ENCODE data around the gene TM9SF3.
"Not testable (repeated sequence)": the region's sequence is repeated elsewhere in the genome, so short reads cannot be mapped to it uniquely, and the experiment has no call there.

TM9SF3 gene

DNA sequence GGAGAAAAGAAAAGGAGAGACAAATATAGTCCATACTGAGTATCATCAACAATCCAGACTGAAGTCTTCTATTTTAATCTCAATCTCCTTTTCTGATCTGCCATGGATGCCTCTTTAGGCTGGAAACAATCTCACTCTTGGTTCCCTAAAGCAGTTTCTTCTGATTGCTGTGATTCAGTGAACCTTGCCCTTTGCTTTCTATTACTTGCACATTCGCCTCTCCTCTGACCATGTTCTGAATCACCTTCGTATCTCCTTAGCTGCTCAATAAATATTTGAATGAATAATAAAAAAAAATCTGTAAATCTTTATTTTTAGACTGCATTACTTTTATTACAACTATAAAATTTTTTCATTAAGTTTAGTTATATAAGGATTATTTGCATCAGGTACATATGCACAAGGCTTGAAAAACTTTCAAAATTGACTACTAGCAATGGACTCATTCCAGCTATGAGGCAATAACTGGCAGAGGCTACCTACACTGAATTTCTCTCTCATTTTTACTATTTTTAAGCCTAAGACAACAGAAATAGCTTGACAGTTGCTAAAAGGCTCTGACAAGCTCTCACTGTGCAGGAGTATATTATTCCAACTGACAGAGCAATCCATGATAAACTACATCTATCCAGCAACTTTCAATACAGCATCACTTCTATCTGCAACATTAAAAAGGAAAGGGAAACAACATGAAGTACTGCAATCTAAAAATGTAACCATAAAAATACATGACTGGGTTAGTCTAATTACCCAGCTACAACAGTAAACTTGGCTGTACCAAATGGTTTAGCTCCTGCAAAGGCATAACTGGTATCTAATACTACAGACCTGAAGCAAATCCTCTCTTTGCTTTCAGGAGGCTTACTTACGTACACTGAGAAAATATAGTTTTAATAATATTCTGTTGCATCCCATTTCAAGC lies 25.6 kb downstream of the TM9SF3 start:
- no peak for DNase-seq

DNA sequence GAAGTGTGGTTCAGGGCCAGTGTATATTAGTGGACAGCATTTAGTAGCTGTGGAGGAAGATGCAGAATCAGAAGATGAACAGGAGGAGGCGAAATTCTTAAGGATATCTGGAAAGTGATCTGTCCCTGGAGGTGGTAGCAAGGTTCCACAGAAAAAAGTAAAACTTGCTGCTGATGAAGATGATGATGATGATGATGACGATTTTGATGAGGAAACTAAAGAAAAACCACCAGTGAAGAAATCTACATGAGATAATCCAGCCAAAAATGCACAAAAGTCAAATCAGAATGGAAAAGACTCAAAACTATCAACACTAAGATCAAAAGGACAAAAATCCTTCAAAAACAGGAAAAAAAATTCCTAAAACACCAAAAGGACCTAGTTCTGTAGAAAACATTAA lies 26.3 kb downstream of the TM9SF3 start:
- DNase-seq: no peak

DNA sequence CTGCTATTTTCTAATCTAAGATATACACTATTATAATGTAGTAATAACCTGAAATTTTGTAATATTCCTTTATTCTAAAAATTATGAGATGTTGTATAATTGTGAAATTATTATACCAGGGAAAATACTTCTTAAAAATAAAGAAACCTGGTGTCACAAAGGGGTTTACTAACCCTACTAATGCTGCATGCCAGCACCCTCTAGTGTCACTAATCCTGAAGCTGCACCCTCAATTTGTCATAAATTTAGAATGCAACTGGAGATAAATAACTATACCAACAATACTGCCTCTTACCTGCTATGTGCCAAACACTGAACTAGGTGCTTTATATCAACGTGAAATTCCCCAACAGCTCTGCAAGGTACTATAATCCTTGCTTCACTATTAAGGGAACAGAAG lies 30.8 kb downstream of the TM9SF3 start:
- peak in 1 of 2 experiments; percentile 4 for DNase-seq

DNA sequence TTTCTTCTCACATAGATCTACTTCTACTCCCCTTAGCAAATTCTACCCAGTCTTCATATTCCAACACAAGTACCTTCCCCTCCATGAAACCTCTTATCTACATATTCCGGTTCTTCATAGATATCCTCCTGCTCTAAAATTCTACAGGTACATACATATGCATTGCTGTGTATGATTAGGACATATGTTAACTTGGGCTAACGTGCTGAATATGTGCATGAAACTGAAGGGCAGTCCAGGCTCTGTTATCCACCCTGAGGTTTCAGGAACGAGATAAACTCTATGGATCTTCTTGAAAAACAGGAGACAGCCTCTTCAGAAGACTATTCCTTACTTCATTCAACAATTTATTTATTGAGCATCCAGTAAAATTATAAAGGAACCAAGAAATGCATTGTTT lies 31.5 kb downstream of the TM9SF3 start:
- DNase-seq: no peak

DNA sequence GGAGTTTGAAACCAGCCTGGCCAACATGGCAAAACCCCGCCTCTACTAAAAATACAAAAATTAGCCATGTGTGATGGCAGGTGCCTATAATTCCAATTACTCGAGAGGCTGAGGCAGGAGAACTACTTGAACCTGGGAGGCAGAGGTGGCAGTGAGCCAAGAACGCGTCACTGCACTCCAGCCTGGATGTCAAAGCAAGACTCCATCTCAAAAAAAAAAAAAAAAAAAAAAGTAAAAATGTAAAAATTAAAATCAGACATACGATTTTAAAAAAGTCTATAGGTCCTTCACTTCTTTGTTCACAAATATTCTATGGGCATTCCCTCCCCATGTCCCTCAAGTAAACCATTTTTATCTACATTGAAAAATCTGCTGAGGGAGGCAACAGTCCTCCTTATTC lies 38.2 kb downstream of the TM9SF3 start:
- DNase-seq: no peak

DNA sequence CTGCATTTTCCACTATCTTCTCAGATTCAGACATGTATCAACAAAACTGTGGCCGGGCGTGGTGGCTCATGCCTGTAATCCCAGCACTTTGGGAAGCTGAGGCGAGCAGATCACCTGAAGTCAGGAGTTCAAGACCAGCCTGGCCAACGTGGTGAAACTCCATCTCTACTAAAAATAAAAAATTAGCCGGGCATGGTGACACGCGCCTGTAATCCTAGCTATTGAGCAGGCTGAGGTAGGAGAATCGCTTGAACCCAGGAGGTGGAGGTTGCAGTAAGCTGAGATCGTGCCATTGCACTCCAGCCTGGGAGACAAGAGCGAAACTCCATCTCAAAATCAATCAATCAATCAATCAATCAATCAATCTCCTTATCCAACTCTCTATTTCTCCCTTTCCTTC lies 41.3 kb downstream of the TM9SF3 start:
- not testable (repeated sequence) for DNase-seq

DNA sequence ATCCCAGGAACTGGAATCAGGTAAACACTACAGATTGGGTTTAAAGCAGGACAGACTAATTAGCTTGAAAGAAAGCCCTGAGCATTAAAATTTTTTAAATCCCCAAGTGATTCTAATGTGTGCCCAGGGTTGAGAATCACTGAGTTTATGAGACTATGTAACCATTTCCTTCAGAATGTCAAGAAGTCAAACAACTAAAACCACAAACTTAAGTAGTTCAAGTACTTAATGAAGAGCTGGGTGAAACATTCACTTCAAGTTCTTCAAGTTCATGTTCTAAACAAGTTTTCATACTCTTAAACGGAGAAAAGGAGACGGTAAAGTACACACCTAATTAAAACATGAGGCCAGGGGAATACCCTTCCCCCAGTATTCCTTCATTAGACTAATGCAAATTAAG lies 44.9 kb downstream of the TM9SF3 start:
- no peak for DNase-seq

DNA sequence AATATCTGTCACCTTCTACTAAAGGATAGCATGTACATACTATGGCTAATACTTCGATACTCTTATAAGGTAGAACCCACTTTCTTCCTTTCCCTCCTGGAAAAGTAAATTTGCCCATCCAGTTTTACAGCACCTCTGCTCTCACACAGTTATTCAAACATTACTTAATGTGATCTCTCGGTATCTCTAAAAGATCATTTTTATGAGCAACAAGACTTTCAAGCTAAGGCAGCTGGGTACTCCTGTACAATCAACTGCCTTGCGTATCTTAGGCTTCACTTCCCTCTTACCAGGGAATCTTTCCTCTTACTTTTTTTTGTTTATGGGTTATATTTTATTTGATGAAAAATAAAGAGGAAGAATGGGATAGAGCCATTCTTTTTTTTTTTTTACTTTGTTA lies 46.6 kb downstream of the TM9SF3 start:
- no peak for DNase-seq

DNA sequence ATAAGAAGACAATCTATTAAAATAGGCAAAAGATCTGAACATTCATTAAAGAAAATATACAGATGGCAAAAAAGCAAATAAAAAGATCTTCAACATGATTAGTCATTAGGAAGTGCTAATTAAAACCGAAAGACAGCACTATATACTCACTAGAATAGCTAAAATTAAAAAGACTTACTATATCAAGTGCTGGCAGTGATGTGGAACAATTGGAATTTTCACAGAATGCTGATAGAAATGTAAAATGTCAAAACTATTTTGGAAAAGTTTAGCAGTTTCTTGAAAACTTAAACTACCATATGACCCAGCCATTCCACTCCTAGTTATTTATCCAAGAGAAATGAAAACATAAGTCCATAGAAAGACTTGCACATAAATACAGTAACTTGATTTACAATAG lies 48.1 kb downstream of the TM9SF3 start:
- no peak for DNase-seq

DNA sequence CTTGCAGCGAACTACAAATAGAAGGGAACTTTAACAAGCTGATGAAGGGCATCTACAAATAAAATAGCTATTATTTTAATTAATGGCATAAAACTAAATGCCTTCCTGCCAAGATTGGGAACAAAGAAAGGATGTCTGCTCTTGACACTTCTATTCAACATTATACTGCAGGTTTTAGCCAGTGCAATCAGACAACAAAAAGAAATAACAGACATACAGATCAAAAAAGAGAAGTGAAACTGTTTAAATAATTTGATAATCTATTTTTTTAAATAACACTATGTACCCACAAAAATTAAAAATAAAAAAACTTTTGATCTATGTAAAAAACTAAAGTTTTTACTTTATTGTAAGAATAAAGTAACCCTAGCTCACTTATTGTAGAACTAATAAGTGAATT lies 50.7 kb downstream of the TM9SF3 start:
- DNase-seq: no peak

DNA sequence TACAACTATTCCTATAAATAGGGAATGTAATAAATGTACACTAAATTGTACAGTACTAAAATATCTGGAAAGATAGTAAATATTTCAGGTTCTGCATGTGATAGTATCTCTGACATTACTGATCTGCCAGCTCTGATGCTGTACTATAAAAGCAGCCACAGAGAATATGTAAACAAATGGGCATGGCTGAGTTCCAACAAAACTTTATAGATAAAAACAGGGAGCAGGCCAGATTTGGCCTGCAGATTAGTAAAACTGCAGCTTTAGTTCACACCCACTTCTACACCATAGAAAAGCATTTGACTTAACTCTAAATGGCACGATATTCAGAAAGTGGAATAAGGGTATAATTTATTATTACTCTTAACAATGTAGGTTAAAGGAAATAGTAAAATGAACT lies 54.3 kb downstream of the TM9SF3 start:
- DNase-seq: no peak

DNA sequence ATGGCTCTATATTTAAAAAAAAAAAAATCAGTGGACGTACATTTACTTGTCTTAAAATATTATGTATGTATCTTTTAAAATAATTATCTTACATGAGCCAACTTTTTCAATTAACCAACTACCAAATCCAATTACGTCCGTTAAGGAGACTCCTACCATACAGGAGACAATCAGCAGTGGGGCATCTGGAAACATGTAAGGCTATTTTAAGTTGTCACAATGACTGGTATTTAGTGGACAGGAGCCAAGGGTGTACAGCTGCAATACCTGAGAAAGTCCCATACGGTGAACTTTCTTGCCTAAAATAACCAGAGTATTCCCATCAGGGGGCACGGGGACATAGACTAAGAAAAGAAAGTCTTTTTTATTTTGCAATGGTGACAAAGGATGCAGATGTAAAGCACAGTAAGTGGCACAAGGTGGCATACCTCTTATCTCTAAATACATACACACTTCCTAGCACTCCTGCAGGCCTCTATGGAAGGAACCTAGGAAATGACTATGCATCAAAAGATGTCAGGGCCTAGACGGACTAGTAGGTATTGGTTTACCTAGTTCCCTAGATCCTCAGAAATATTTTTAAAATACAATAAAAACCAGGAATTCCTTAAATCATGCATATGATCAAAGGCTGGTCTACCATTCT lies 57.1 kb downstream of the TM9SF3 start:
- DNase-seq: no peak

DNA sequence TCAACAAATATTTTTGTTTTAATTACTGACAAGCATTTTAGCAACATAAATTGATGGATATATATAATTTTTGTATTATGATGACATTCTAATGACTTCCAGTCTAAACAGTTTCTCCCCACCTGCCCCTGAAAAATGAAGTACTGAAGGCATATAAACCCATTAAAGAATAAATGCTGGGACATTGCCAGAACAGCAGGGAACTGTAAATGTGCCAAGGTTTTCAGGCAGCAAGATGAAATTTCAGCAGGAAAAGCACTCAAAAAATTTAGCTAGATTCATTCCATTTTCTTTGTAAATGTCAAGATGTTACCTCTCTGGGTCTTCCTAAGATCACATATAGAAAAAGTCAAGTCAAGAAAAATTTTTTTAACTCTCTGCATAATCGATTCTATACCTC lies 62.1 kb downstream of the TM9SF3 start:
- no peak for DNase-seq

DNA sequence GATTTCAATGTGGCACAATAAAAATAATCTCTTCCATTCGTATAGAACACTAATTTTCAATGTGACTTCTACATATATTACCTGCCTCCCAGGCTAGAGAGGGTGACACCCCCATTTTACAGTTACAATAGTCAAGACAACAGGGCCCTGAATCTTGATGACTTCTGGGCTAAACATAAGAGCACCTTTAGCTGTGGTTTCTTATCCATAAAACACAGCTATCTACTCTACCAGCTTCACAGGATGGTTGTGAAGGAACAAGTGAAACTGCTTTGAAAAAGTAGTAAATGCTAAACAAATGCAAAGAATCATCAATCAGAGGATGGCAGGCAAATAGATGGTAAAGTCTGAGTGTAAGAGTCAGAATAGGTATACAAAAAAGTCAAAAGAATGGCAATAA lies 69.5 kb downstream of the TM9SF3 start:
- DNase-seq: no peak

DNA sequence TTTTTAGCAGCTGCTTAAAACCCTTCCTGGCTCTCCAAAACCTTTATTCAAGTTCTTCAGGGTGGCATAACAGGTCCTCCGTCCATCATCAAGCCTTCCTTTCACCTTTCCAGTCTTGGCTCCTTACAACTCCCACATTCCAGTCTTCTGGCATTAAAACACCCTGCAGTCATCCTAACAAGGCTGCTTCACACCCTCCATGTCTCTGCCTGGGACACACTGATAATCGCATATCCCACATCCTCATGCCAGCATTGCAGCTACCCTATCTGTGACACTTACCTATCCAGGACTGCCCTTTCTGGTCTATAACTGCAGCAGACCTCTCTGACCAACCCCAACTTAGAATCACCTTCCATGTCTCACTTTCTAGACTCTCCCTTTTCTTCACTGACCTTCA lies 70.5 kb downstream of the TM9SF3 start:
- DNase-seq: no peak

DNA sequence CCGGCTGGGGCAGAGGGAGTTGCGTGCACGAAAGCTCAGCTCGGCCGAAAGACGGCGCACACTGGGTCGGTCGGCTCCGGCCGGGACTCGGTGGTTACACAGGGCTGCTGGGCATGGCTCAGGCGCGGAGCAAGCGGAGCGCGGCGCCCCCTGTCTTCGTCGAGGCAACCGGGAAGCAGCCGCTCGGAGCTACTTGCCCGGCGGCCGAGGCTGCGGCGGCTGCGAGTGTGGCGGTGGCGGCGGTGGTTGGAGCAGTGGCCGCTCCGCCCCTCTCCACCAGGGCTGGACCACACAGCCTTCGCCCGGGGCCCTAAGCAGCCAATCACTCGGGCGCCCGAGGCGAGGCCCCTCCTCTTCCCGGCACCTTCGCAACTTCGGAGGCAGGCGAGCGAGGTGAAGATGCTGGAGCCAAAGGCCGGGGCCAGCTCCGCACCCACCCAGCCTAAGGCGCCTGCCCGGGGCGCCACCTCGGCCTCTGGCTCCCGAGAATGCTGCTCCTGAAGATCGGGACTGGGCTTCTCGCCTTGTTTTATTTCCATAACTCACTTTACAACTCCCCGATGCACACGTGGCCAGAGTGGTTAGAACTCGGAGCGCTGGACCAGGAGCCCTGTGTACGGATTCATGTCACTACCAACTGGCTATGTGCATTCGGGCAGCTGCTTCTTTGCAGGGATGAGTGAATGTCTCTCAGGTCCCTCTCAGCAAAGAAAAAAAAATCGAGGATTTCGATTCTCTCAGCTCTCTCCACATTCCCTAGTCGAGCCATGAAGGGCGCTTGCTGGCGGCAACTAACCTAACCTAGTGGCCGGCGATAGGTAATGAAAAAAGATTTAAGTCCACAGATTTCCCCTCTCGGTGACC lies 72.9 kb downstream of the TM9SF3 start, which contains the start of gene TLL2:
Gene TLL2 (minus strand): TSS at position 229 of the 864 bp plus-strand sequence. CDS start 241 bp downstream, outside the sequence.
- peak; percentile 43 to 73 for DNase-seq

DNA sequence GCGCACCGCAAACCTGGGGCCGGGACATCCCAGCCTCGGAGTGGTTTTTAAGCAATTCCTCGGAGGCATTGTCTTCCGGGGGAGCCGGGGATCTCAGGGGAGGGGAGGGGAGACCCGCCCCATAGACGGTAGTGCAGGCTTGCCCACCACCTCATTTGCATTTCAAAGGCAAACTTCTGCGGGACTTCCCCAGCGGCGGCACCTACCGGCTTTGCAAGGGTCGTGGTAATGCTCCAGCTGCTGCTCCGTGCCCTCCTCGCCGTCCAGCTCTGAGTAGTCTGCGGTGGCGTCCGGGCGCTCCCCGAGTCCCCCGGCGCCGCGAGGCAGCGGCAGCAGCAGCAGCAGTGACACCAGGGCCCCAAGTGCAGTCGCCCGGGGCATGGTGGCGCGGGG lies 73.5 kb downstream of the TM9SF3 start:
- no peak for DNase-seq

DNA sequence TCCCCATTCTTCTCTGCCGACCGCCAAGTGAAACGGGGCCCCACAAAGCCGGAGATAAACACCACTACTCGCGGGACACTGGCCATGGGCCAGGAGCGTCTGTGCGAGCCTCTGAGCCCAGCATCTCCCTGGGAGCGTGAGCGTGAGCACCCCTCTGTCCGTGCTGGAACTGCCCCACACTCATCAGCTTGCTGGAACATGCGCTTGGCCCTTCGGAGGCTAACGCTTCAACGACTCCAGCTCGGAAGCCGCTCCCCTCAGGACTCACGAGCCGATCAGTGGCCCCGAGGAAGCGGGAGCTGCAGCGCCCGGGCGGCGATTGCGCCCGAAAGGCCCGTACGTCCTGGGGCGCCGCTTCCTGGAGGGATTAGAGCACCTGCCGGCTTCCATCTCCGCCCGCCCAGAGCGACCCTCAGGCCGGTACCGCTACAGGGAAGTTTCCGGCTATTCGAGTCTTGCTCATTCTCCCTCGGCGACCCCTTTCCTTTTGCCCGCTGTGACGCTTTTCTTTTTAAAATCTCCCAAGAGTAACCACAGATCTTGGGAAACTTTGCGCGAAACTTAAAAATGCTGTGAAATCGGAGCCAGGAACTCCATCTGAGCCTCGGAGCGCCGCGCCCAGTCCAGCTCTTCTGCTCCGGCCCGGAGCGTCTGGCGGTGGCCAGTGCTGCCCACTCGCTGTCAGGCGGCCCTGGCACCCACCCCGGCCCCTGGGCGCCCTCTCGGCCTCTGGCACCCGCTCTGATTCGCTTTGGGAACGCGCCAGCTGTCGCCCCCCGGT lies 74.1 kb downstream of the TM9SF3 start:
- no peak for DNase-seq

DNA sequence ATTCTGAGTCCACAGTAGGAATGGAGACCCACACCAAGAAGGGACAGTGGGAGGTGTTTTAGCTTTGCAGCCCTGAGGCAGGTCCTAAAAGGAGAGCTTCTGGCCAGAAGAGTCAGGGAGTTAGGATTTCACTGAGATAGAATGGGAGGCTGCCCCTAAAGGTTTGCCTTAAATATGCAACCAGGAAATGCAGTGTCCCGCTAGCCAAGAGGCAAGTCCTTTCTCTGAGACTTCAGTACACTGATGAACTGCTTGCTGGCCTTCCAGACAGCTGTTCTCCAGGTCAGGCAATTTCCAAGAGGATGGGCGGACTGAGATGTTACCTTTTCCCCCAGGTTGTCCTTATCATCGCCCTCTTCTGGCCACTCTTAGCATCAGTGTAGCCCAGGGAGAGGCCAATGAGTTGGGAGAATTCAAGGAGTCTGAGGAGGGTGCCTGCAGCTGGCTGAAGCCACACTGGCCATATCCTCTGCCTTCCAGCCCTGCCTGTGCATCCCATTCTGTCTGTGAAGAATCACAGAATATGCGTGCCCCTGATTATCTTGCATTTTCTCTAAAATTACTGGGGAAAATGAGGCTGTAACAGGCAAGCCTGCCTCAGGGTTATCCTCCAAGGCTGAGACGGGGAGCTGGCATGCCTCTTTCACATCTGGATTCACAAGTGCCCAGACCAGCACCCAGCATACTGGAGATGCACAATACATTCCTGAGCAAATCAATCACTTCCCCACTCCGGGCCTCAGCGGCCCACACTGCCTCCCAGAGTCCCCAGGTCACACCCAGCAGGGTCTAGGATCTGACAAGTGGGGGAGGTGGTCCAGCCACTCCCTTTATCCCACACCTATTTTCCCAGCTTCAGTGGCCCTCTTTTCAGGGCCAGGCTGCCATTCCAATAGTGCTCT lies 75.5 kb downstream of the TM9SF3 start:
- DNase-seq: peak in 1 of 2 experiments; percentile 5

DNA sequence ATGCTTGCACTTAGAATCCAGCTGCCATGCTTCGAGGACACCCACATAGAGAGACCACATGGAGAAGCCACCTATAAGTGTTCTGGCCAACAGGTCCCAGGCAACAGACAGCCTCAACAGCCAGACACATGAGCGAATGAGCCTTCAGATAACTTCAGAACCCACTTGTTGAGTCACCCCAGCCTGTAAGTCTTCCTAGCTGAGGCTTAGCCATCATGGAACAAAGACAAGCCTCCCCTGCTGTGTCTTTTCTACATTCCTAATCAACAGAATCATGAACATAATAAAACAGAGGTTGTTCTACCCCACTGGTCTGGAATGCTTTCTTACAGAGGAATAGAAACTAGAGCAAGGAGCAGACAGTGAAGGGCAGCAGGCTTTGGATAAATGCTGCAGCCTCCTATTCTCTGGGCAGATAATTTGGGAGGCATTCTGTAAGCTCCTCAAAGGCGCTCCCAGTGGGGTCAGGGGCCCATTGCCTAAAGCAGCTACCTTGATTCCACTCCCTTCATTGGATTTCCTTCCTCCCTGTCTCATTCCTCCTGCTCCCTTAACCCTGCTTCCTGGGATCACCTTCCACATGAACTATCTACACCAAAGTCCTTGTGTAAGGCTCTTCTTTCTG lies 77.7 kb downstream of the TM9SF3 start:
- DNase-seq: no peak

DNA sequence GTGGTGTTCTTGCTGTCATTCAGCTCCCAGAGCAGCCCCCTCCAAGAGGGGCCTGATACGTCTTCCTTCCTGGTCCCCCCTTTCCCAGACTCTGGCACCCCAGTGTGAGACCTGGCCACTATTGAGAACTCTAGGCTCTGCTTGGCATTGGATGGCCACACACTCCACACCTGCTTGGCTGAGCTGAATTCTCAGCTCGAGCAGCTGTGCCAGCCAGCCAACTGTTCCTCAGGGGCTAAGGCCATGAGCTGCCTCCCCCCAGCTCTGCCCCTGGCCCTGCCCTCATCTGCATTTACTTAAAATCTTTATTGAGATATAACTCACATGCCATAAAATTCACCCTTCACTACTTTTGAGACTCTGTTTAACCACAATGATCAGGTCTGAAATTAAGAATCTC lies 79.8 kb downstream of the TM9SF3 start:
- no peak for DNase-seq
